K562 (cell line): ENCODE data around the gene DAG1. TPM values are rescaled to one million over a fixed set of nuclear protein-coding genes. Genes with fewer than 3 reads are reported as not detected.

Experiments
- ARHGAP35 ChIP-seq: fragments of 450-650 bp; IDR thresholded peaks from 2 replicates; pipeline ENCODE4 v1.6.1; 2018; ENCODE audit not compliant: partially characterized antibody
- C11orf30 ChIP-seq: fragments of 450-650 bp; IDR thresholded peaks from 2 replicates; pipeline ENCODE4 v1.6.1; 2016; ENCODE audit warnings: low read depth, mild to moderate bottlenecking
- DPF2 ChIP-seq: fragments of 450-650 bp; IDR thresholded peaks from 2 replicates; pipeline ENCODE4 v1.6.1; 2016
- FOXA3 ChIP-seq, 2 experiments: fragments of 450-650 bp in 1 of 2; sonication (generic) in 1 of 2; formaldehyde crosslinking; IDR thresholded peaks in 1 of 2; conservative IDR thresholded peaks in 1 of 2; 2 replicates each; pipeline versions ENCODE4 v1.4.0 to v1.8.0; 2020 to 2022; ENCODE audit warnings: mild to moderate bottlenecking in 2 of 2, missing genetic modification reagents in 1 of 2
- MAZ ChIP-seq, 2 experiments: fragments of 450-650 bp in 1 of 2; sonication (generic) in 1 of 2; formaldehyde crosslinking; IDR thresholded peaks in 1 of 2; conservative IDR thresholded peaks in 1 of 2; 2 replicates each; pipeline versions ENCODE4 v1.4.0 to v1.5.0; 2020; ENCODE audit warnings: mild to moderate bottlenecking in 1 of 2, missing genetic modification reagents in 1 of 2
- NFATC3 ChIP-seq: fragments of 450-650 bp; IDR thresholded peaks from 2 replicates; pipeline ENCODE4 v1.6.1; 2017; ENCODE audit warnings: mild to moderate bottlenecking
- PHF21A ChIP-seq: fragments of 450-650 bp; IDR thresholded peaks from 2 replicates; pipeline ENCODE4 v1.6.1; 2017; ENCODE audit warnings: low read depth, borderline replicate concordance
- PPARD ChIP-seq: fragments of 250-450 bp; sonication (Bioruptor Pico); IDR thresholded peaks from 2 replicates; pipeline ENCODE4 v1.8.0; 2022; ENCODE audit warnings: inconsistent platforms, mild to moderate bottlenecking, moderate library complexity
- PTBP1 ChIP-seq: fragments of 200-400 bp; formaldehyde crosslinking; IDR thresholded peaks from 2 replicates; pipeline ENCODE4 v1.6.1; 2017; ENCODE audit warnings: low read depth, low read length
- SMAD4 ChIP-seq: fragments of 250-450 bp; sonication (Bioruptor Pico); conservative IDR thresholded peaks from 2 replicates; pipeline ENCODE4 v1.8.0; 2021; ENCODE audit warnings: inconsistent platforms, mild to moderate bottlenecking, moderate library complexity
- SP1 ChIP-seq: sonication (generic); formaldehyde crosslinking; IDR thresholded peaks from 2 replicates; pipeline ENCODE4 v1.8.1; 2022; ENCODE audit warnings: mild to moderate bottlenecking, missing genetic modification reagents
- ZNF431 ChIP-seq: sonication (generic); formaldehyde crosslinking; IDR thresholded peaks from 2 replicates; pipeline ENCODE4 v1.8.0; 2022; ENCODE audit warnings: mild to moderate bottlenecking, missing genetic modification reagents
- ZNF507 ChIP-seq: conservative IDR thresholded peaks from 2 replicates; pipeline ENCODE4 v1.6.1; 2017; ENCODE audit warnings: missing genetic modification characterization, missing compliant biosample characterization
- ZNF79 ChIP-seq: fragments of 250-450 bp; sonication (Bioruptor Pico); IDR thresholded peaks from 2 replicates; pipeline ENCODE4 v1.4.0; 2020; ENCODE audit warnings: low read depth, mild to moderate bottlenecking, moderate library complexity
- polyA plus RNA-seq, 8 experiments: library from polyadenylated mRNA; depleted of rRNA in 4 of 8; stranded (reverse) in 5 of 8; unstranded in 3 of 8; fragments of >200 nt; fragmentation: Nextera tagmentation in 2 of 8; fragmentation: Illumina TruSeq in 1 of 8; extraction: Ambion mirVana in 2 of 8; extraction: Trizol in 1 of 8; gene quantifications; 2 replicates each; pipeline versions ENCODE4 v1.2.1 to v1.2.3, GENCODE V29; 2011 to 2014; ENCODE audit warnings: inconsistent platforms in 1 of 8, missing spikeins in 1 of 8
- total RNA-seq, 7 experiments: library from RNA; depleted of rRNA in 6 of 7; stranded (reverse); fragments of >200 nt in 6 of 7; fragmentation: Illumina TruSeq in 2 of 7; extraction: Trizol in 2 of 7; gene quantifications; 2 replicates each; pipeline versions ENCODE4 v1.2.1 to v1.2.3, GENCODE V29; 2011 to 2021; ENCODE audit warnings: low replicate concordance in 1 of 7
- TF ChIP-seq, protein P1 (sequence below): sonication (generic); formaldehyde crosslinking; IDR thresholded peaks from 2 replicates; pipeline ENCODE4 v1.8.1; 2023; ENCODE audit warnings: mild to moderate bottlenecking, missing genetic modification reagents, moderate library complexity
- TF ChIP-seq, protein P2 (sequence below), 2 experiments: fragments of 450-650 bp in 1 of 2; sonication (generic) in 1 of 2; formaldehyde crosslinking; conservative IDR thresholded peaks; 2 replicates each; pipeline versions ENCODE4 v1.4.0 to v1.8.1; 2020 to 2022; ENCODE audit warnings: mild to moderate bottlenecking in 1 of 2, missing genetic modification reagents in 1 of 2
- TF ChIP-seq, protein P3 (sequence below): fragments of 450-650 bp; formaldehyde crosslinking; IDR thresholded peaks from 2 replicates; pipeline ENCODE4 v1.4.0; 2020; ENCODE audit warnings: mild to moderate bottlenecking

DAG1 gene
- total and polyA plus RNA-seq, 9 of the 15 experiments (the other 6 are each of a cell fraction or from before 2014, with no cell fraction given), result 0.29 to 19.6 (median 8.2) TPM

DNA sequence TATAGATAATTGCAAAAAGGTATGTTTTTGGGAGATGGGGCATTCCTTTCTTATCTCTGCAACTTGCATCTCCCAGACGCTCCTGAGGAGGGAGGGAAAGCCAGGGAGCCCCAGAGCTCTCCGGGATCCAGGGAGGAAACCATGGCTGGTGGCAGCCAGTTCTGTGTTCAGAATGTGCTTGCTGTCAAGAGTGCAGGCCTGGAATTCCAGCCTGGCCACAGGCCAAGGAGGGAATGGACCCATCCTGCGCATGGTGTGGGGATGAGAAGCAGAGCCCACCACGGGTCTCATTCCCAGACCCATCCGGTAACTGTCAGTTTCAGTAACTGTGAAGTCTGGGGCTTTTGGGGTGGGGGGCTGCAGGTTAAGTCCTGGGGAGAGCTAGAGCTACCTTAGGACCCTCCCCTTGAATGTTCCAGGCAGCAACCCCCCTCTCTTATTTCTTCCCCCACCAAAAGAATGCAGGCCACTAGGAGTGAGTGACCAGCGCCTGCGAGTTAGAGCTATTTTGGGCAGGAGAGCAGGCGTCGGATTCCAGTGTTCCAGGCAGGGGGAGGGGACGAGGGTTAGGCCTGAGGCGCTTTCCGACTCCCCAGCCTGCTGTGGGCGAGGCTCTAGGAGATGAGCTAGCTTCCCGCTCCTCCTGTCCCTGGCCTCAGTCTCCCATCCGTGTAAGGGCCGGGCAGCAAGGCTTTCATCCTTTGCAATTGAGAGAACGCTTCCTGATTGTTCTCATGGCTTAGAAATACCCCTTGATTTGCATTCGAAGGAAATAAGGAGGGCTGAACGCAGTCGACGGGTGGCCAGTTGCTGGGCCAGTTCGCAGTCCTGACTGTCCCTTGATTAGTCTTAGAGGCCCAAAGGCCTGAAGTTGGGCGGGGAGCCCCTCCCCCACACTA, 781 bp upstream of the DAG1 start (continued):
- TF ChIP-seq, protein P1, sequence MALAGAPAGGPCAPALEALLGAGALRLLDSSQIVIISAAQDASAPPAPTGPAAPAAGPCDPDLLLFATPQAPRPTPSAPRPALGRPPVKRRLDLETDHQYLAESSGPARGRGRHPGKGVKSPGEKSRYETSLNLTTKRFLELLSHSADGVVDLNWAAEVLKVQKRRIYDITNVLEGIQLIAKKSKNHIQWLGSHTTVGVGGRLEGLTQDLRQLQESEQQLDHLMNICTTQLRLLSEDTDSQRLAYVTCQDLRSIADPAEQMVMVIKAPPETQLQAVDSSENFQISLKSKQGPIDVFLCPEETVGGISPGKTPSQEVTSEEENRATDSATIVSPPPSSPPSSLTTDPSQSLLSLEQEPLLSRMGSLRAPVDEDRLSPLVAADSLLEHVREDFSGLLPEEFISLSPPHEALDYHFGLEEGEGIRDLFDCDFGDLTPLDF, result no peak
- TF ChIP-seq, protein P2, sequence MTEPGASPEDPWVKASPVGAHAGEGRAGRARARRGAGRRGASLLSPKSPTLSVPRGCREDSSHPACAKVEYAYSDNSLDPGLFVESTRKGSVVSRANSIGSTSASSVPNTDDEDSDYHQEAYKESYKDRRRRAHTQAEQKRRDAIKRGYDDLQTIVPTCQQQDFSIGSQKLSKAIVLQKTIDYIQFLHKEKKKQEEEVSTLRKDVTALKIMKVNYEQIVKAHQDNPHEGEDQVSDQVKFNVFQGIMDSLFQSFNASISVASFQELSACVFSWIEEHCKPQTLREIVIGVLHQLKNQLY (CRISPR knock-in tag; conservative IDR thresholded peaks at IDR 0.05), result no peak
- TF ChIP-seq PPARD (CRISPR knock-in tag), result no peak
- no peak for TF ChIP-seq PTBP1
- TF ChIP-seq ZNF507 (tag), result no peak
- no peak for TF ChIP-seq ZNF431 (CRISPR knock-in tag)
- no peak for TF ChIP-seq NFATC3
- peak; percentile 66; the same call in 1 of the 2 replicates for TF ChIP-seq PHF21A
- no peak for TF ChIP-seq FOXA3 (CRISPR knock-in tag; conservative IDR thresholded peaks at IDR 0.05 in 1 of 2, IDR thresholded peaks at IDR 0.05 in 1 of 2)
- TF ChIP-seq DPF2, result peak; percentile 36; the same call in 1 of the 2 replicates
- TF ChIP-seq C11orf30, result no peak
- no peak for TF ChIP-seq ZNF79 (CRISPR knock-in tag)
- no peak for TF ChIP-seq SP1 (CRISPR knock-in tag)
- peak; percentile 34; the same call in 1 of the 2 replicates for TF ChIP-seq SMAD4 (CRISPR knock-in tag)
- no peak for TF ChIP-seq ARHGAP35
- TF ChIP-seq MAZ (CRISPR knock-in tag; conservative IDR thresholded peaks at IDR 0.05 in 1 of 2, IDR thresholded peaks at IDR 0.05 in 1 of 2), result peak in 1 of 2 experiments; percentile 40; a peak in 1 of 4 replicates
- TF ChIP-seq, protein P3, sequence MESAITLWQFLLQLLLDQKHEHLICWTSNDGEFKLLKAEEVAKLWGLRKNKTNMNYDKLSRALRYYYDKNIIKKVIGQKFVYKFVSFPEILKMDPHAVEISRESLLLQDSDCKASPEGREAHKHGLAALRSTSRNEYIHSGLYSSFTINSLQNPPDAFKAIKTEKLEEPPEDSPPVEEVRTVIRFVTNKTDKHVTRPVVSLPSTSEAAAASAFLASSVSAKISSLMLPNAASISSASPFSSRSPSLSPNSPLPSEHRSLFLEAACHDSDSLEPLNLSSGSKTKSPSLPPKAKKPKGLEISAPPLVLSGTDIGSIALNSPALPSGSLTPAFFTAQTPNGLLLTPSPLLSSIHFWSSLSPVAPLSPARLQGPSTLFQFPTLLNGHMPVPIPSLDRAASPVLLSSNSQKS, result no peak
- TF ChIP-seq, all 486 proteins: peak for 32
